NCI-H446 treated with DMSO at 0.1 percent for 48 hours (cell line): ENCODE data around the gene PPFIBP2.

Experiments used
- DNase-seq: peaks from one replicate; lab custom pipeline; 2025; lab: John Stamatoyannopoulos, UW

PPFIBP2 gene

GRCh38 chr11:7578276-7578955 lies 64.6 kb downstream of the PPFIBP2 start:
- DNase-seq = no peak

- no peak for DNase-seq
Observed at GRCh38 chr11:7579361-7579791, 65.6 kb downstream of the PPFIBP2 start.

GRCh38 chr11:7581021-7581590 lies 67.3 kb downstream of the PPFIBP2 start:
- no peak for DNase-seq

GRCh38 chr11:7582338-7582985 lies 68.7 kb downstream of the PPFIBP2 start:
- DNase-seq = no peak

GRCh38 chr11:7583248-7583647 lies 69.4 kb downstream of the PPFIBP2 start:
- no peak for DNase-seq

GRCh38 chr11:7584910-7585309 lies 71.1 kb downstream of the PPFIBP2 start:
- no peak for DNase-seq

- DNase-seq = no peak
Observed at GRCh38 chr11:7585816-7586215, 72.0 kb downstream of the PPFIBP2 start.

- DNase-seq = no peak
Observed at GRCh38 chr11:7586376-7586775, 72.6 kb downstream of the PPFIBP2 start.

- no peak for DNase-seq
Observed at GRCh38 chr11:7587712-7588111, 73.9 kb downstream of the PPFIBP2 start.

GRCh38 chr11:7589861-7590260 lies 76.1 kb downstream of the PPFIBP2 start:
- no peak for DNase-seq

GRCh38 chr11:7590529-7590928 lies 76.7 kb downstream of the PPFIBP2 start:
- DNase-seq = no peak

- no peak for DNase-seq
Observed at GRCh38 chr11:7591107-7591894, 77.5 kb downstream of the PPFIBP2 start.

- no peak for DNase-seq
Observed at GRCh38 chr11:7591987-7592386, 78.2 kb downstream of the PPFIBP2 start.

- no peak for DNase-seq
Observed at GRCh38 chr11:7592711-7593110, 78.9 kb downstream of the PPFIBP2 start.

- no peak for DNase-seq
Observed at GRCh38 chr11:7593481-7593880, 79.7 kb downstream of the PPFIBP2 start.

GRCh38 chr11:7595016-7595866 lies 81.4 kb downstream of the PPFIBP2 start:
- no peak for DNase-seq

- DNase-seq = no peak
Observed at GRCh38 chr11:7595951-7596350, 82.2 kb downstream of the PPFIBP2 start.

GRCh38 chr11:7596975-7597391 lies 83.2 kb downstream of the PPFIBP2 start:
- no peak for DNase-seq

- no peak for DNase-seq
Observed at GRCh38 chr11:7597620-7598019, 83.8 kb downstream of the PPFIBP2 start.

GRCh38 chr11:7599209-7599608 lies 85.4 kb downstream of the PPFIBP2 start:
- DNase-seq = no peak

GRCh38 chr11:7600205-7600775 lies 86.5 kb downstream of the PPFIBP2 start:
- peak; percentile 43 for DNase-seq
